Naive thymus-derived CD4-positive, alpha-beta T cell (primary cell): ENCODE results near the gene VPS11. TPM values are rescaled to one million over a fixed set of nuclear protein-coding genes. Genes with fewer than 3 reads are reported as not detected.

Experiments
- ATAC-seq: fragments of 150-1000 bp; cut with Tn5 transposase; 2 replicates; pipeline ENCODE4 v1.10.0; 2021; ENCODE audit warnings: mild to moderate bottlenecking, moderate library complexity
- CTCF ChIA-PET: fragments of 350-600 bp; sonication (Branson Sonifier 250); formaldehyde crosslinking; loops from one replicate; lab custom pipeline; 2021; ENCODE audit warnings: antibody characterized with exemption; lab: Charles Lee
- POLR2A ChIA-PET: fragments of 350-600 bp; sonication (Branson Sonifier 250); formaldehyde crosslinking; loops from one replicate; lab custom pipeline; 2021; ENCODE audit warnings: antibody characterized with exemption, inconsistent platforms; lab: Charles Lee
- DNase-seq, 9 donors: peaks; one replicate each; pipeline versions ENCODE4 v3.0.0 to v3.0.0-alpha.2; 2020 to 2022; ENCODE audit warnings: mixed read lengths in 1 of 9
- H3K27ac ChIP-seq: one replicate; pipeline ENCODE4 v1.7.0; 2013; ENCODE audit warnings: mild to moderate bottlenecking, low read depth, low read length, moderate library complexity
- H3K27me3 ChIP-seq, 2 donors: one replicate each; pipeline ENCODE4 v1.7.0; 2013; ENCODE audit warnings: low read length in 2 of 2, mild to moderate bottlenecking in 2 of 2, moderate library complexity in 2 of 2; ENCODE audit not compliant: control insufficient read depth in 2 of 2, insufficient read depth in 2 of 2
- H3K36me3 ChIP-seq, 3 experiments: 1 replicate in 2 of 3; 2 replicates in 1 of 3; pipeline ENCODE4 v1.7.0; 2013; ENCODE audit warnings: low read length in 3 of 3, mild to moderate bottlenecking in 3 of 3, moderate library complexity in 1 of 3; ENCODE audit not compliant: insufficient read depth in 3 of 3, control insufficient read depth in 2 of 3
- H3K4me1 ChIP-seq, 2 donors: one replicate each; pipeline ENCODE4 v1.7.0; 2013; ENCODE audit warnings: low read length in 2 of 2, mild to moderate bottlenecking in 2 of 2, moderate library complexity in 1 of 2; ENCODE audit not compliant: control insufficient read depth in 2 of 2, insufficient read depth in 2 of 2
- H3K4me3 ChIP-seq: 2 replicates; pipeline ENCODE4 v1.7.0; 2013; ENCODE audit warnings: mild to moderate bottlenecking, low read length
- H3K9me3 ChIP-seq, 3 experiments: 1 replicate in 2 of 3; 2 replicates in 1 of 3; pipeline ENCODE4 v1.7.0; 2013; ENCODE audit warnings: low read length in 3 of 3; ENCODE audit not compliant: control insufficient read depth in 2 of 3
- H3K27ac Mint-ChIP-seq, 9 donors: one replicate each; pipeline ENCODE4 v1.8.0; 2020 to 2022; ENCODE audit warnings: mixed read lengths in 9 of 9, mild to moderate bottlenecking in 8 of 9, moderate library complexity in 5 of 9, inconsistent platforms in 2 of 9
- H3K27me3 Mint-ChIP-seq, 5 donors: one replicate each; pipeline ENCODE4 v1.8.0; 2021 to 2022; ENCODE audit warnings: mixed read lengths in 5 of 5, mild to moderate bottlenecking in 1 of 5
- H3K36me3 Mint-ChIP-seq, 5 donors: one replicate each; pipeline ENCODE4 v1.8.0; 2020 to 2022; ENCODE audit warnings: mixed read lengths in 5 of 5, mild to moderate bottlenecking in 3 of 5, inconsistent platforms in 1 of 5
- H3K4me1 Mint-ChIP-seq, 7 donors: one replicate each; pipeline ENCODE4 v1.8.0; 2020 to 2022; ENCODE audit warnings: mixed read lengths in 7 of 7, mild to moderate bottlenecking in 3 of 7, inconsistent platforms in 1 of 7
- H3K4me3 Mint-ChIP-seq, 10 donors: one replicate each; pipeline ENCODE4 v1.8.0; 2020 to 2022; ENCODE audit warnings: mild to moderate bottlenecking in 10 of 10, mixed read lengths in 10 of 10, moderate library complexity in 6 of 10, inconsistent platforms in 2 of 10
- H3K9me3 Mint-ChIP-seq, 11 donors: one replicate each; pipeline ENCODE4 v1.8.0; 2020 to 2022; ENCODE audit warnings: mixed read lengths in 11 of 11, mild to moderate bottlenecking in 4 of 11, inconsistent platforms in 1 of 11, moderate library complexity in 1 of 11
- intact Hi-C, 2 donors: fragments of 100-400 bp; cut with micrococcal nuclease; formaldehyde crosslinking; loops; one replicate each; pipeline ENCODE4 v1.15.1; 2023
- polyA plus RNA-seq, 2 donors: library from polyadenylated mRNA; unstranded; fragments of 300-500 nt; fragmentation: Illumina TruSeq; gene quantifications; one replicate each; pipeline ENCODE4 v1.2.3, GENCODE V29; 2021
- total RNA-seq, 6 experiments: library from RNA in 5 of 6; stranded (reverse) in 5 of 6; gene quantifications; 1 replicate in 5 of 6; 2 replicates in 1 of 6; pipeline ENCODE4 v1.2.3 and lab custom pipeline; 2021 to 2026

The VPS11 gene
- total and polyA plus RNA-seq, 7 experiments from 2014 or later: 39.0 to 73.9 (median 57.1) TPM

GRCh38 chr11:119078675-119079420 lies 11.2 kb downstream of the VPS11 start:
- H3K4me1 Mint-ChIP-seq: peaks cover 0 to 4% (median 0%) of the 10 kb centered on the region in 7 donors

GRCh38 chr11:119081682-119082260 lies 14.2 kb downstream of the VPS11 start:
- Histone ChIP-seq H3K9me3 (no peaks in the 10 kb centered on the region), H3K4me3 (no peak overlapping the region), H3K27ac (no peak overlapping the region), H3K27me3 (no peaks in the 10 kb centered on the region), H3K4me1 (peaks cover 8 to 9% of the 10 kb centered on the region in 2 donors), H3K36me3 (peaks cover 21 to 56% (median 23%) of the 10 kb centered on the region in 3 experiments)
- ATAC-seq (no peak), DNase-seq (no peak)
- Mint-ChIP-seq H3K27ac (peak overlapping the region in 4 of 9 donors; percentile 26 to 66 (median 40)), H3K9me3 (peaks cover 0 to 1% (median 0%) of the 10 kb centered on the region in 11 donors), H3K36me3 (peaks cover 3 to 38% (median 18%) of the 10 kb centered on the region in 5 donors), H3K4me1 (peaks cover 5 to 17% (median 10%) of the 10 kb centered on the region in 7 donors), H3K4me3 (no peak overlapping the region), H3K27me3 (no peaks in the 10 kb centered on the region)
- POLR2A ChIA-PET: interaction anchor here (0.5 to 5.1 kb wide), 3 partner anchors 13 to 99 kb away, joined by 3 to 33 read pairs (median 7); partner anchors contain the start of gene VPS11
- CTCF ChIA-PET: interaction anchor here (0.7 to 1.0 kb wide), 2 partner anchors 11 to 25 kb away, joined by 3 read pairs; partner anchors contain the start of gene C2CD2L
- intact Hi-C loops: no loop called here

More at GRCh38 chr11:119078675-119079420, 11.2 kb downstream of the VPS11 start:
- Histone ChIP-seq H3K27me3 (no peaks in the 10 kb centered on the region), H3K27ac (no peak overlapping the region), H3K9me3 (no peaks in the 10 kb centered on the region), H3K4me3 (no peak overlapping the region), H3K36me3 (peaks cover 24 to 72% (median 24%) of the 10 kb centered on the region in 3 experiments), H3K4me1 (no peaks in the 10 kb centered on the region)
- H3K4me3 Mint-ChIP-seq: no peak overlapping the region
- H3K36me3 Mint-ChIP-seq: peaks cover 3 to 42% (median 18%) of the 10 kb centered on the region in 5 donors
- ChIA-PET POLR2A (interaction anchor here (0.9 to 1.4 kb wide), 4 partner anchors 11 to 30 kb away, joined by 3 to 4 read pairs (median 3); partner anchors contain the start of gene VPS11), CTCF (no interaction called here)
- peaks cover 0 to 1% (median 0%) of the 10 kb centered on the region in 11 donors for H3K9me3 Mint-ChIP-seq
- no peaks in the 10 kb centered on the region for H3K27me3 Mint-ChIP-seq
- intact Hi-C loops: no loop called here
- DNase-seq: no peak
- no peak overlapping the region for H3K27ac Mint-ChIP-seq
- ATAC-seq: no peak

GRCh38 chr11:119084663-119085436 lies 17.2 kb downstream of the VPS11 start, which contains the start of gene HMBS:
Gene HMBS (plus strand): TSS chr11:119084881. CDS start chr11:119085034, 153 bp downstream.
- peaks cover 7 to 39% (median 17%) of the 10 kb centered on the region in 7 donors for H3K4me1 Mint-ChIP-seq
- Histone ChIP-seq H3K27ac (peak within 1 kb of the TSS; percentile 81), H3K27me3 (no peaks in the 10 kb centered on the region), H3K4me1 (peaks cover 8 to 9% of the 10 kb centered on the region in 2 donors), H3K9me3 (no peaks in the 10 kb centered on the region), H3K36me3 (peaks cover 2 to 25% (median 6%) of the 10 kb centered on the region in 3 experiments), H3K4me3 (peak within 1 kb of the TSS; percentile 81)
- POLR2A ChIA-PET: interaction anchor here (0.5 to 5.1 kb wide), 17 partner anchors 9 to 128 kb away, joined by 3 to 49 read pairs (median 5); partner anchors contain the start of genes C2CD2L, CENATAC, DPAGT1 and HINFP
- CTCF ChIA-PET: interaction anchor here (0.6 to 1.4 kb wide), 6 partner anchors 10 to 253 kb away, joined by 3 to 6 read pairs (median 3); partner anchors contain the start of genes C2CD2L and VPS11
- intact Hi-C loops: loop anchor here (1.0 to 2.0 kb wide), 9 partner anchors 10 to 66 kb away; partner anchors contain the start of genes HINFP (in 2 of the 2), HYOU1 (in 2 of the 2), SLC37A4 (in 2 of the 2) and VPS11 (in 2 of the 2)
- H3K36me3 Mint-ChIP-seq: peaks cover 3 to 21% (median 11%) of the 10 kb centered on the region in 5 donors
- ATAC-seq (peak; percentile 97), DNase-seq (peak; percentile 83 to 93 (median 87))
- H3K9me3 Mint-ChIP-seq: peaks cover 0 to 1% (median 0%) of the 10 kb centered on the region in 11 donors
- no peaks in the 10 kb centered on the region for H3K27me3 Mint-ChIP-seq
- H3K4me3 Mint-ChIP-seq: peak within 1 kb of the TSS; percentile 85 to 98 (median 94)
- H3K27ac Mint-ChIP-seq: peak within 1 kb of the TSS; percentile 87 to 97 (median 93)

- no peaks in the 10 kb centered on the region for H3K9me3 ChIP-seq
- H3K27ac ChIP-seq: peak overlapping the region; percentile 81
- peak overlapping the region; percentile 81 for H3K4me3 ChIP-seq
- H3K4me1 ChIP-seq: peaks cover 8 to 9% of the 10 kb centered on the region in 2 donors
- Mint-ChIP-seq H3K9me3 (peaks cover 0 to 1% (median 0%) of the 10 kb centered on the region in 11 donors), H3K27ac (peak overlapping the region; percentile 87 to 97 (median 93)), H3K4me3 (peak overlapping the region; percentile 85 to 98 (median 94)), H3K4me1 (peaks cover 7 to 44% (median 17%) of the 10 kb centered on the region in 7 donors), H3K36me3 (peaks cover 3 to 22% (median 9%) of the 10 kb centered on the region in 5 donors), H3K27me3 (no peaks in the 10 kb centered on the region)
- H3K36me3 ChIP-seq: peaks cover 1 to 21% (median 6%) of the 10 kb centered on the region in 3 experiments
- H3K27me3 ChIP-seq: no peaks in the 10 kb centered on the region
- peak in 2 of 9 donors; percentile 46 to 52 for DNase-seq
- ATAC-seq: peak; percentile 1
- ChIA-PET POLR2A (interaction anchor here (0.8 to 5.1 kb wide), 12 partner anchors 9 to 88 kb away, joined by 3 to 49 read pairs (median 8); partner anchors contain the start of genes C2CD2L, CENATAC, DPAGT1 and HINFP), CTCF (interaction anchor here (0.6 to 1.4 kb wide), 5 partner anchors 10 to 253 kb away, joined by 3 to 6 read pairs (median 4); partner anchors contain the start of genes C2CD2L and VPS11)
- intact Hi-C loops: loop anchor here (1.0 to 2.0 kb wide), 8 partner anchors 10 to 67 kb away; partner anchors contain the start of genes DPAGT1 (in 1 of the 2), HINFP (in 1 of the 2), HYOU1 (in 1 of the 2) and RPS25 (in 1 of the 2)
These were observed 17.8 kb downstream of the VPS11 start for GRCh38 chr11:119085437-119085847.

GRCh38 chr11:119087123-119087522 lies 19.5 kb downstream of the VPS11 start:
- intact Hi-C loops: no loop called here
- ChIA-PET POLR2A (interaction anchor here (0.7 to 5.1 kb wide), 5 partner anchors 8 to 110 kb away, joined by 3 to 49 read pairs (median 10); partner anchors contain the start of gene VPS11), CTCF (interaction anchor here (1.3 kb wide), 1 partner anchor 237 kb away, joined by 3 read pairs; no protein-coding TSS in a partner anchor)
- peaks cover 8 to 9% of the 10 kb centered on the region in 2 donors for H3K4me1 ChIP-seq
- no peaks in the 10 kb centered on the region for H3K9me3 ChIP-seq
- Mint-ChIP-seq H3K27me3 (no peaks in the 10 kb centered on the region), H3K9me3 (no peaks in the 10 kb centered on the region), H3K27ac (peak overlapping the region in 1 of 9 donors; percentile 8), H3K4me1 (peaks cover 7 to 56% (median 17%) of the 10 kb centered on the region in 7 donors), H3K4me3 (peak overlapping the region in 5 of 10 donors; percentile 36 to 49 (median 41)), H3K36me3 (peaks cover 0 to 6% (median under 1%) of the 10 kb centered on the region in 5 donors)
- peaks cover 0 to 4% (median 0%) of the 10 kb centered on the region in 3 experiments for H3K36me3 ChIP-seq
- no peak for DNase-seq
- no peak overlapping the region for H3K4me3 ChIP-seq
- H3K27ac ChIP-seq: no peak overlapping the region
- no peak for ATAC-seq
- no peaks in the 10 kb centered on the region for H3K27me3 ChIP-seq
